ENCODE measurements around the gene LAMA4.
A peak's percentile ranks its signal among the peaks of the same experiment; 100 is the strongest.

The LAMA4 gene

DNA sequence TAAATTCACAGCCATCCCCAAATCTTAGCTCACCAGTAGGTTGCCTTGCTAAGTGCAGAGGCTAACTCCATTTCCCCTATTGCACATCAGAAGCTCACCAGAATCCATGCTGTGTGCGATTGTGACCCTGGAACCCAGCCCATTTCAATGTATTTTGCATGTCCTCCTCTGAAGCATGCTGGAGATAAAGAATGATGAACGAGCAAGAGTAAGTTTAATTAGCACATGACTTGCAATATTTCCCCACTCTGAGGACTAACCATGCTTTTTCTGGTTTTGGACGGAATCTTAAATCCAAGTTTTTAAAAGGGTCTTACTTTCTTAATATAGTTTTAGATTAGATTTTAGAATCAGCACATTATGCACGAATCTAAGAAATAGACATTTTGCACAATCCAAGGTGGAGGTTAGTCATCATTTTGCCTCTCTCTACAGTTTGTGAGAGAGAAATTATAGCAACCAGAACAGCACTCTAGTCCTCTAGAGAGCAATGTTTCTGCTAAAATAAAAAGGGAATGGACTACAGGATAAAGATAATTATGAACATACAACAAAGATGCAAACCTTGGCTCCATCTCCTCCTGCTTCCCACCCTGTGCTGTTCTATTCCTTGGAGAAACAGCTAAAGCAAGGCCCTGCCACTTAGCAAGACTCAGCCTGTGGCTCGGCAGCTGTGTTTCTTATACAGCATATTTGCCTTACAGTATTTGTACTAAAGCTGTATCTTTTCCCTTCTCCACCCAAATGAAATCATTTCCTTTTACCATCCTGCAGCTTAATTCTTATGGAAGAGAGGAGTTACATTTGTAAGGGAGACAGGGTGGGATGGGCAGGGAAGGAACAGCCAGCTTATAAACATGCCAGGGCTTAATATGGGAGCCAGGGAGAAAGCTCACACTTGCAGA is 24.9 kb upstream of the LAMA4 start:
- DNase-seq (ENCODE audit: low read depth): peak; percentile 37

DNA sequence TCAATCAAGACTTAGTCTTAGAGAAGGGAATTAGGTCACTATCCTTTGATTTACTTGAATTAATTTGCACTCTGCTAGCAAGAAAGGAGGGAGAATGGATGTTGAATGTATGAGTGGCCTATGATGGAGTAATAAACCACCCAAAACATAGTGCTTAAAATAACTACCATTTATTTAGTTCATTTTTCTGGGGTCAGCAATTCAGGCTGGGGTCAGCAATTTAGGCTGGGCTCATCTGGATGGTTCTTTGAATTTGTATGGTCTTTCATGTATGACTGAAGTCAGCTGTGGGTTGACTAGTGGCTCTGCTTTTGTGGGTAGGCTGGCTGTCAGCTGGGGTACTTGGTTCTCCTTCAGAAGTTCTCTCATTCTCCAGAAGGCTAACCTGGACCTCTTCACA is 21.0 kb upstream of the LAMA4 start:
- no peak for DNase-seq (ENCODE audit: low read depth)

- no peak for DNase-seq (ENCODE audit: low read depth)
Observed at GRCh38 chr6:112274774-112275173, 20.4 kb upstream of the LAMA4 start.

DNA sequence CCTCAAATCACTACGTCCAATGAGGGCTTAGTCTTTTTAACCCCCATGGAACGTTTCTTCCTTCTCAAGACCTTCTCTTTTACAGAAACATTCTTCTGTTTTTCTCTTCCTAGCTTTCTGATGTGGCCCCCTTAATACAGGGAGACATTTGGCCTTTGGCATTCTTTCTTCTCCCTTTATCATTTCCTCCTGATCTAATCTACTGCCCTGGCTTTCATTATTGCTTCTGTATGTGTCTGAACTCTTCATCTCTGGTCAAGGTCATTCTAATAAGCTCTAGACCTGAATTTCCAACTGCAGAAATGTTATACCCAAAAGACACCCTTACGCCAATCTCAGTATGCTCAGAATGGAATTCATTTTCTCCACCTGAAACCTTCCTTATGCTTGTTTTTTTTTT is 18.4 kb upstream of the LAMA4 start:
- no peak for DNase-seq (ENCODE audit: low read depth)

GRCh38 chr6:112270756-112271155 is 16.4 kb upstream of the LAMA4 start:
- no peak for DNase-seq (ENCODE audit: low read depth)

GRCh38 chr6:112269979-112270566 is 15.7 kb upstream of the LAMA4 start:
- no peak for DNase-seq (ENCODE audit: low read depth)

DNA sequence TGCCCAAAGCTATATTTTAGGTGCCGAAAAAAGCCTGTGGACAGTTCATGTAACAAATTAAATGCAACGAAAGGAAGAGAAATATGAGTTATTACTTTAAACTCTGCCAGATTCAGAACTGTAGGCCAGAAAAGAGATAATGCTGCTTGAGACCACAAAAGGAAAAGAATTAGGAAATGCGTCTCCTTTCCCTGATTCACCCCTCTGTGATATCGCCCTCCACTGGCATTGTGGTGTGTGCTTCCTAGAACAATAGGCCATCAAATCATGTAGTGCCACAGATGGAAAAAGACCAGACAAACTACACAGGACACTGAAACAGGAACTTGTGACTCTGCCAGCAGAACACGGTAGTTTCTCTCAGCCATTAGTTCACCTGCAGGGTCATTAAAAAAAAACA is 14.7 kb upstream of the LAMA4 start:
- DNase-seq (ENCODE audit: low read depth): peak; percentile 60

DNA sequence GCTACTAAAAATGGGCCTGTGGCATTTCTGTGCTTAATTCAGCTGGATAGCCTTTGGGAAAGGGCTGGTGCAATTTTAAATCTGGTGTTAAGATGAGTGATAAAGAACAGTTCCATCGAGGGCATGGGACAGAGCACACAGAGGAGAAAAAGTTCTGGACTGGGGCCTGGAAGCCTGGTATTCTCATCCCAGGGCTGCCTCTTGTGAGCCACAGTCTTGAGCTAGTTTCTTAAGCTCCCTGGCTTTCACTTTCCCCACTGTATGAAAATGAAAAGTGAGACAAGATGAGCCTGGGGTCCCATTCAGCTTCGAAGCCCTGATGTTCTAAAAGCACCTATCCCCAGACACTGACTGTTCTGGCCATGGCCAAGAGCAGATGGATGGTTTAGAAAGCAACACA is 14.3 kb upstream of the LAMA4 start:
- DNase-seq (ENCODE audit: low read depth): no peak

GRCh38 chr6:112268019-112268418 is 13.7 kb upstream of the LAMA4 start:
- no peak for DNase-seq (ENCODE audit: low read depth)

DNA sequence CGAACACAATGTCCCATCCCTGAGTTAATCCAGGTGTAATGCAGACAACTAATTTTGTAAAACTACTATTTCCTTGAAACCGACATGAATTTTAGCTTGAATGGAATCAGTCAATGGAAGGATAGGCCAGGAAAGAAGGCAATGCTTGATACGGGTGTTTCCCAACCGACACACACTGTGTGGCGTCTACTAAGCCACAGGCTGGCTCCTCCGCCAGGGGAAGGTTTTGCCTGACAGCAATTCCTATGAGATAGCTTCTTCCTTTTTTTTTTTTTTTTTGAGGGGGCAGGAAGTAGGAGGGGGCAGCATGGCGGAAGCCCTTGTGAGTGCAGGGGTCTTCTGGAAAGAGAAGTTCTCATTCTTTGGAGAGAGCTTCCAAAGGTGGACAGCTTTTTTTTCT is 12.0 kb upstream of the LAMA4 start:
- no peak for DNase-seq (ENCODE audit: low read depth)

- DNase-seq (ENCODE audit: low read depth): no peak
Observed at GRCh38 chr6:112259337-112259675, 4.9 kb upstream of the LAMA4 start.

DNA sequence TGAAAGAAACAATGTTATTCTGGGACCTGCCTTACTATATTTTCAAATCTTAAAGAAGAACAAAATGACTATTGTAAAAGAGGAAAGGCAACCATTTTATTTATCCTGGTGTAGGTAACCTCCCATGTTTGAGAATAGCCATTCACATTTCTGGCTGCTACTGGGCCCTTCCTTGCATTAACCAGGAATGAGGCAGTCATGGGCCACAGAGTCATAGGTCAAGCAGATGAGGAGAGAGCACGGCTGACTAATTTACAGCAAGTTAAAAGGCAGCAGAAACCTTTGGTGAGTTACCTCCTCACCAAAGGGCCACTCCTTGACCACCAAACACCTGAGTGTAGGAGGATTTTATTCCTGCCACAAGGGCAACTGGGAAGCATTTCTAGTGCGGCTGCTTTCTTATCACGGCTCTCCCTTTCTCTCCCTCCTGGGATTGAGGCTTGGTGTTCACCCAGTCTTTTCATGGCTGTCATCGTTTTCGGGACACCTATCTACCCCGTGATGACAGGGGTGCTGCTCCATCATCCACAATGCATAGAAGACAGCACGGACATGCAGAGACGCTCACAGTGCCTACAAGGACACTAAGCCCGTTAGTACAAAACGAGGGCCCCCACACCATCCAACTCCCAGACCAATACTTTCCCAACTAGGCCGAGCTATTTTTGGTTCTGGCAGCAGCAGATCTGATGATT is 4.4 kb upstream of the LAMA4 start:
- DNase-seq (ENCODE audit: low read depth): no peak

- peak; percentile 41 for DNase-seq (ENCODE audit: low read depth)
Observed at GRCh38 chr6:112257178-112257855, 3.0 kb upstream of the LAMA4 start.

- DNase-seq (ENCODE audit: low read depth): no peak
Observed at GRCh38 chr6:112254921-112255320, 554 bp upstream of the LAMA4 start.

DNA sequence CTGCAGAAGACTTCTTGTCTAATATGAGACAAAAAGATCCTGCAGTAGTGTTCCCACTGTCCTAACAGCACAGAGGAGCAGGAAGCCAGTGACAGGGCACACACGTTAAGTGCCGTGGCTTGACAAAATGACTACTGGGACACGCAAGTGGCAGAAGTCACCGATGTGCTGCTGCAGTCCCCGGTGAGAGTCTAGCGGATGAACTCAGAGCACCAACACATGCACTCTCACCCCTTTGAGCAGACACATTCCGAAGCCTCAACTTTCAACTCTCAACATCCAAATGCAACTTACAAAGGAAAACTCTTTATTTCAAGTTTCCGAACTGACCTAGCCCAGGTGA is 898 bp downstream of the LAMA4 start:
- DNase-seq (ENCODE audit: low read depth): no peak

- no peak for DNase-seq (ENCODE audit: low read depth)
Observed at GRCh38 chr6:112252571-112253497, 1.5 kb downstream of the LAMA4 start.

DNA sequence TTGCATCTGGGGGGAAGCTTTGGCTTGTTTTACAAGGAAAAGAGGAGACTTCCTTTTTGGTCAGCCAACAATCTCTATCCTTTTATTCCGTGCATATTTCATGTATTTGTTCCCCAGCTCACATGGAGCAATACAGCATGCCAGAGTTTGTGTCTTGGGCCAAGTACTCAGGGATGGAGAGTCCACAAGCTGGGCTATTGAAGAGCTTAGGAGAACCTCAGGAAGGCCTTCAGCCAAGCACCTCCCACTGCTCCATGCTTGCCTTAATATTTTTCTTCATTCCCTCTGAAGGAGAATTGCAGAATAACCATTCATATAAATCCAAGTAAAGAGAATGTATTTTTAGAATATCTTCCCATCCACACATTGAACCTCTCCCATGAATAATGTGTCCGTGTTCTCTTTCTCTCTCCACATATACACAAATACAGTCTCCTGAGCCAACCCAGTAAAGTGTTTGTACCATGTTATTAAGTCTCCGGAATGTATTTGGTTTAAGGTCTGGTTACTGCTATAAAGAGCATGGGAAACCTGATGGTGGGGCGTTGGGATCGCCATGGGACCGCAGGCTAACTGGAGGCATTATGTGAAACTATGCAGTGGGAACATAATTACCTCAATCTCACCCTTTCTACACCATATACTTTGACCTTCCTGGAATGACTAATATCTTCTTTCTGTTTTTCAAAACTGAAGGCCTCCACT is 3.0 kb downstream of the LAMA4 start:
- peak; percentile 64 for DNase-seq (ENCODE audit: low read depth)

GRCh38 chr6:112249489-112249888 is 4.9 kb downstream of the LAMA4 start:
- DNase-seq (ENCODE audit: low read depth): no peak

- DNase-seq (ENCODE audit: low read depth): no peak
Observed at GRCh38 chr6:112247275-112247674, 7.1 kb downstream of the LAMA4 start.

DNA sequence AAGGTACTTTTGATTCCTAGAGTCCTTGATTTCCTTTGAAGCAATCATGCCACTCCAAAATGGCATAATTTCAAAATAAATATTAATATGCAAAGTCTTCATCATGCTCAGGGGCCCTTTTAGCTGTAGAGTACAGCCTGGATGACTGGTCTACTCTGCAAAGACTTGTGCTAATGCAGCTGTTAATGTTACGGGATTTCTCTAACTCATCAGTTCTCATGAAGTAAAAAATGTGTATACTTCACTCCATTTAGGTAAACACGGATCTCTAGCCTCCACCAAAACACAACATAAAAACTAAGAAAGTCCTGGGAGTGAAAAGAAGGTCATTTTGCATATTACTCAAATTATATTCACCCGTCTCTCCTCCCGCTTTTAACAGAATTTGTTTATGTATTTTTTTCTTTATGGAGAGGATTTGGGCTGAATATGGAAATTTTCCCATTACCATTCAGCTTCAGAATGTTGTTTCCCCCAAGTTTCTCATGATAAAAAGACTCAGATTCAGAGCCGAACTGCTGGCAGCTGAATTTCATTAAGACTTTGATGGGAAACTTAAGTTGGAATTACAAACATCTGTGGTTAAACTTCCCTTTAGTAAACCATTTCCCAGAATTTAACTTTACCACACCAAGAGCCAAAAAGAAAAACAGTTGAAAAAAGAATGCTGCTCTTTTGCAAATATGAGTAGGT is 8.7 kb downstream of the LAMA4 start:
- no peak for DNase-seq (ENCODE audit: low read depth)

All from amniotic epithelial cell (primary cell).